ENCODE measurements around the gene DCTPP1.

DCTPP1 gene

GRCh38 chr16:30395155-30395991 is 34.5 kb downstream of the DCTPP1 start, which contains the start of gene ZNF48 (continued):
- TF ChIP-seq ZNF391 (tag by site-specific recombination; IDR thresholded peaks at IDR 0.05; ENCODE audit: borderline replicate concordance, low read depth) = peak; percentile 80; the same call in 1 of the 2 replicates
- TF ChIP-seq ZXDB (tag by site-specific recombination; IDR thresholded peaks at IDR 0.05) = peak; percentile 92
- TF ChIP-seq ZBTB6 (tag by site-specific recombination; IDR thresholded peaks at IDR 0.05) = peak; percentile 100
- peak; percentile 95 for TF ChIP-seq ZNF561 (tag by site-specific recombination; IDR thresholded peaks at IDR 0.05; ENCODE audit: borderline replicate concordance)
- no peak for TF ChIP-seq ZNF19 (tag by site-specific recombination; IDR thresholded peaks at IDR 0.05; ENCODE audit: low read depth)
- TF ChIP-seq ZNF26 (tag by site-specific recombination; IDR thresholded peaks at IDR 0.05) = no peak
- TF ChIP-seq ZNF624 (tag by site-specific recombination; IDR thresholded peaks at IDR 0.05) = no peak
- TF ChIP-seq SP3 (tag by site-specific recombination; IDR thresholded peaks at IDR 0.05) = peak; percentile 84
- TF ChIP-seq ZNF843 (tag by site-specific recombination; IDR thresholded peaks at IDR 0.05) = 0 out of 2 replicates have a peak, but pooled peaks have one; percentile 55
- TF ChIP-seq KLF7 (tag by site-specific recombination; IDR thresholded peaks at IDR 0.05; ENCODE audit: borderline replicate concordance) = peak; percentile 78
- no peak for TF ChIP-seq ZNF529 (tag by site-specific recombination; IDR thresholded peaks at IDR 0.05; ENCODE audit: insufficient replicate concordance)
- no peak for TF ChIP-seq ZNF548 (tag by site-specific recombination; IDR thresholded peaks at IDR 0.05)
- TF ChIP-seq ZNF155 (tag by site-specific recombination; IDR thresholded peaks at IDR 0.05) = no peak
- no peak for TF ChIP-seq ZNF423 (tag by site-specific recombination; IDR thresholded peaks at IDR 0.05)
- TF ChIP-seq ZSCAN30 (tag by site-specific recombination; IDR thresholded peaks at IDR 0.05) = peak; percentile 92
- TF ChIP-seq ZNF785 (tag by site-specific recombination; IDR thresholded peaks at IDR 0.05) = peak; percentile 81; the same call in 1 of the 2 replicates
- peak; percentile 50; the same call in 1 of the 2 replicates for TF ChIP-seq ZNF449 (tag by site-specific recombination; IDR thresholded peaks at IDR 0.05)
- TF ChIP-seq REPIN1 (tag by site-specific recombination; IDR thresholded peaks at IDR 0.05; ENCODE audit: low read depth) = 0 out of 2 replicates have a peak, but pooled peaks have one; percentile 9
- peak; percentile 79 for TF ChIP-seq ZNF600 (tag by site-specific recombination; IDR thresholded peaks at IDR 0.05)
- peak; percentile 87 for TF ChIP-seq ZNF341 (tag by site-specific recombination; IDR thresholded peaks at IDR 0.05; ENCODE audit: low read depth)
- peak; percentile 31; the same call in 1 of the 2 replicates for TF ChIP-seq ZNF10 (tag by site-specific recombination; IDR thresholded peaks at IDR 0.05)
- no peak for TF ChIP-seq ZNF175 (tag by site-specific recombination; IDR thresholded peaks at IDR 0.05)
- TF ChIP-seq ZNF223 (tag by site-specific recombination; IDR thresholded peaks at IDR 0.05) = no peak
- no peak for TF ChIP-seq ZNF473 (tag by site-specific recombination; IDR thresholded peaks at IDR 0.05)
- peak; percentile 70; the same call in 1 of the 2 replicates for TF ChIP-seq ZBTB20 (tag by site-specific recombination; IDR thresholded peaks at IDR 0.05)
- peak; percentile 9; the same call in 1 of the 2 replicates for TF ChIP-seq ZNF146 (tag by site-specific recombination; IDR thresholded peaks at IDR 0.05)
- peak; percentile 44; the same call in 1 of the 2 replicates for TF ChIP-seq ZNF580 (tag by site-specific recombination; IDR thresholded peaks at IDR 0.05)
- TF ChIP-seq ZBTB11 (tag by site-specific recombination; conservative IDR thresholded peaks at IDR 0.05; ENCODE audit: low read depth) = peak; percentile 89
